UCSD-AML1 (cell line): ENCODE measurements around the gene LIMK1.

ENCODE experiments used
- DNase-seq: peaks from one replicate; lab custom pipeline; 2025; ENCODE audit not compliant: unreplicated experiment; lab: John Stamatoyannopoulos, UW

The LIMK1 gene

DNA sequence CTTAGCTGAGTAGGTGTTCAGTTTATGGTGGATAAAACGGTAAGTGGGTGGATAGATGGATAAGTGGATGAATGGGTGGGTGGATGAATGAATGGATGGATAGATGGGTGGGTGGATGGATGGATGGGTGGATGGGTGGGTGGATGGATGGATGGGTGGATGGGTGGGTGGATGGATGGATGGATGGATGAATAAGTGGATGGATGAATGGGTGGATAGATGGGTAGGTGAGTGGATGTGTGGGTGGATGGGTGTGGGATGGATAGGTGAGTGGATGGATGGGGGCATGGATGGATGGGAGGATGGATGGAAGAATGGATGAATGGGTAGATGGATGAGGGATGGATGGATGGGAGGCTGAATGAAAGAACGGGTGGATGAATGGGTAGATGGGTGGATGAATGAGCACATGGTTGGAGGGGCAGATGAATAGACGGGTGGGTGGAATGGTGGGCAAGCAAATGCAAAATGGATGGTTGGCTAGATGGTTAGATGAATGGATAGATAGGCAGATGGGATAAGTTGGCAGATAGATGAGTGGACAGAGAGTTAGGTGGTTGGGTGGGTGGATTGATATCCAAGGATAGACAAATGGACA lies 29.9 kb upstream of the LIMK1 start:
- no peak for DNase-seq

DNA sequence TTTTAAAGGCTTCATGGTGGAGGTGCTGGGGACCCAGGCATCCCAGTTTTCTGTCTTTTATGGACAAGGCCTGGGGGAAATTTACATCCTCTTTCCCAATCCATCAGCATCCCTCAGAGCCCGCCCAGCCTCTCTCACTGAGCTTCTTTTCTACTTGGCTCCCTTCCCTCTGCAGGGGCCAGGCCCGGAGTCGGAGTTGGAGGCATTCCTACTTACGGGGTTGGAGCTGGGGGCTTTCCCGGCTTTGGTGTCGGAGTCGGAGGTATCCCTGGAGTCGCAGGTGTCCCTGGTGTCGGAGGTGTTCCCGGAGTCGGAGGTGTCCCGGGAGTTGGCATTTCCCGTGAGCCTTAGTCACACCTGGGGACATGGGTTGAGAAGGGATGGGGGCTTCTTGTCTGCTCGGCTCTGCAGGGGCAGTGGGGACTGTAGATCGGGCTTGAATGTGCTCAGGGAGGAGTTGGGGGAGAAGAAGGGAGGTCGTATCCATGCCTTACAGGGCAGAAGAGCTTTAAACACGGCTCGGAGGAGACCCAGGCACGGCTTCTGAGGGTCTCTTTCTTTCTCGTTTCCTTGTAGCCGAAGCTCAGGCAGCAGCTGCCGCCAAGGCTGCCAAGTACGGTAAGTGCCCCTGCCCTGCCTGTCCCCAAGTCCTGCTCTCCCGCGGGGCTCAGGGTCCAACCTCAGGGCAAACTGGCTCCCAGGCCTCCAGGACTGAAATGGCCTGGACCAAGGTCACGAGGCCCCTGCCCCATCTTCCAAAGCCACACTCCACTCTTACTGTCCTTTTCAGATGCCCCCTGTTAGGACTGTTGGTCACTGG lies 27.3 kb upstream of the LIMK1 start:
- no peak for DNase-seq

DNA sequence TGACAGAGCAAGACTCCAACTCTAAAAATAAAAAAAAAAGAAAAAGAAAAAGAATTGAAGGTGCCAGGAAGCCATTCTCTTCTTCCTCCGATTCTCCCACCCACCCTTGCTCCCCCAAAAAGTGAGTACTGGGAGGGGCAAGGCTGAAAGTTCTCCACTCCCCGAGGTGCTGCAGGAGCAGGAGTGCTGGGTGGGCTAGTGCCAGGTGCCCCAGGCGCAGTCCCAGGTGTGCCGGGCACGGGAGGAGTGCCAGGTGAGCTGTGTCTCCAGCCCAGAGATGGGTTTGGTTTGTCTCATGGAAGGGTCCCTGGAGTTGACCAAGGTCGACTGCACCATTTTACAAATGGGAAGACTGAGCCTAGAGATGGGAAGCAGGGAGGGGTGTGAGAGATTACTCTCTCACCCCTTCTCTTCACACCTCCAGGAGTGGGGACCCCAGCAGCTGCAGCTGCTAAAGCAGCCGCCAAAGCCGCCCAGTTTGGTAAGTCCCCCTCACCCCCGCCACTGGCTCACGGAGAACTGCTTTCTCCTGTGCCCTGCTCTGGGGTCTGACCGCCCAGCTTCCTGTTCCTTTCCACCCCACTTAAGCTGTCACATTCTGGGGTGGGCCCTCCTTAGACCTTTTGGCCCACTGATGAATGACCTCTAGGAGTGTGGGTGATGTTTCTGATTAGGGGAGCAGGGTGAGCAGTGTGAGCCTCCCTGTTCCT lies 26.2 kb upstream of the LIMK1 start:
- DNase-seq = no peak

DNA sequence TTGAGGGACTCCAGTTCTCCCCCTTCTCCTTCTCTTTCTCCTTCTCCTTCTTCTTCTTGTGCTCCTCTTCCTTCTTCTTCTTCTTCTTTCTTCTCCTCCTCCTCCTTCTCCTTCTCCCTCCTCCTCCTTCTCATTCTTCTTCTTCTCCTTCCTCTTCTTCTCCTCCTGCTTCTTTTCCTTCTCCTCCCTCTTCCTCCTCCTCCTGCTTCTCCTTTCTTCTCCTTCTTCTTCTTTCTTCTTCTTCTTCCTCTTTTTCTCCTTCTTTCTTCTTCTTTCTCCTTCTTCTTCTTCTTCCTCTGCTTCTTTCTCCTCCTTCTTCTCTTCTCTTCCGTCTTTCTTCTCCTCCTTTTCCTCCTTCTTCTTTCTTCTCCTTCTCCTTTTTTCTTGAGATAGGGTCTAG lies 25.6 kb upstream of the LIMK1 start:
- no peak for DNase-seq

DNA sequence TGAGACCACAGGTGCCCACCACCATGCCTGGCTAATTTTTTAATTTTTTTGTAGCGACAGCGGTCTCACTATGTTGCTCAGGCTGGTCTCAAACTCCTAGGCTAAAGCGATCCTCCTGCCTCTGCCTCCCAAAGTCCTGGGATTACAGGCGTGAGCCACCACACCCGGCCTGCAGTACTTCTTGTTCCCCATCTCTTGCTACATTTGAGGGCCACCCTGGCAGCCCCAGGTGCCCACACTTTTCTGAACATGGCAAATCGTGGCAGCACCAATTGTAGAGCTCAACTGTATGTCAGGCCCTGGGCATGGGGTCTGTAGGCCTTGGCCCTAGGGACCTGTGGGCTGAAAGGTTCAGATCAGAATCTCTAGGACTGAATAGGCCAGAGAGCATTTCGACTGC lies 25.1 kb upstream of the LIMK1 start:
- DNase-seq = no peak

DNA sequence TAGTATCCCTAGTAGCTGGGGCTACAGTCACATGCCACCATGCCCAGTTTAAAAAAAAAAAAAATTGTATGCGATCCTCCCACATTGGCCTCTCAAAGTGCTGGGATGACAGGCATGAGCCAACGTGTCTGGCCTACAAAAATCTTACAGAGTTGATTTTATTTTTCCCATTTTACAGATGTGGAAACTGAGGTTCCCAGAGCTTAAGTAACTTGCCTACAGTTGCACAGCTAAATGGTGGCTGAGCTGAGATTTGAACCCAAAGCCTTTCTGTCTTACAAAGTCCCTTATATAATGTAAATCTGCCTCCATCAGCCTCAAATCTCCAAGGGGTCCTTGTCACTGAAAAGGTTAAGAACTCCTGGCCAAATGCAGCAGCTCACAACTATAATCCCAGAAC lies 24.6 kb upstream of the LIMK1 start:
- DNase-seq = no peak

DNA sequence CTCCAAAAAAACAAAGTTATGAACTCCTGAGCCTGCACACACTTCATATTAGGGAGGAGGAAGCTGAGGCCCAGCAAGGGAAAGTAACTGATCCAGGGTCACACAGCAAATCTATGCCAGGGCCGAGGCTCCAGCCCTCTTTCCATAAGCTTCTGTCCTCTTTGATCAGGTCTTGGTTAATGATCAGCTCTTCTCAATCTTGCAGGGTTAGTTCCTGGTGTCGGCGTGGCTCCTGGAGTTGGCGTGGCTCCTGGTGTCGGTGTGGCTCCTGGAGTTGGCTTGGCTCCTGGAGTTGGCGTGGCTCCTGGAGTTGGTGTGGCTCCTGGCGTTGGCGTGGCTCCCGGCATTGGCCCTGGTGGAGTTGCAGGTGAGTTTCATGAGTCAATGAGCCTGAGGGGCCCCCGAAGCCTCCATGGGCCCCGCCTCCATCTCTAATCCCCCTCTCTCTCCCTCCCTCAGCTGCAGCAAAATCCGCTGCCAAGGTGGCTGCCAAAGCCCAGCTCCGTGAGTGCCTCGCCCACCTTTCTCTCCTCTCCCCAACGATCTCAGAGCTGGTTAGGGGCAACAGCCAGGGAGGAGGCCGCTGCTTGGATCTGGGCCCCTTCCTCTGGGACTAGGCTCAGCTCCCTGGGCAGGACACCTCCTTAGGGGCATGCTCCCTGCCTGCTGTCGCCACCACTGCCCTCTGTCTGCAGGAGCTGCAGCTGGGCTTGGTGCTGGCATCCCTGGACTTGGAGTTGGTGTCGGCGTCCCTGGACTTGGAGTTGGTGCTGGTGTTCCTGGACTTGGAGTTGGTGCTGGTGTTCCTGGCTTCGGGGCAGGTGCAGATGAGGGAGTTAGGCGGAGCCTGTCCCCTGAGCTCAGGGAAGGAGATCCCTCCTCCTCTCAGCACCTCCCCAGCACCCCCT lies 23.7 kb upstream of the LIMK1 start:
- no peak for DNase-seq

DNA sequence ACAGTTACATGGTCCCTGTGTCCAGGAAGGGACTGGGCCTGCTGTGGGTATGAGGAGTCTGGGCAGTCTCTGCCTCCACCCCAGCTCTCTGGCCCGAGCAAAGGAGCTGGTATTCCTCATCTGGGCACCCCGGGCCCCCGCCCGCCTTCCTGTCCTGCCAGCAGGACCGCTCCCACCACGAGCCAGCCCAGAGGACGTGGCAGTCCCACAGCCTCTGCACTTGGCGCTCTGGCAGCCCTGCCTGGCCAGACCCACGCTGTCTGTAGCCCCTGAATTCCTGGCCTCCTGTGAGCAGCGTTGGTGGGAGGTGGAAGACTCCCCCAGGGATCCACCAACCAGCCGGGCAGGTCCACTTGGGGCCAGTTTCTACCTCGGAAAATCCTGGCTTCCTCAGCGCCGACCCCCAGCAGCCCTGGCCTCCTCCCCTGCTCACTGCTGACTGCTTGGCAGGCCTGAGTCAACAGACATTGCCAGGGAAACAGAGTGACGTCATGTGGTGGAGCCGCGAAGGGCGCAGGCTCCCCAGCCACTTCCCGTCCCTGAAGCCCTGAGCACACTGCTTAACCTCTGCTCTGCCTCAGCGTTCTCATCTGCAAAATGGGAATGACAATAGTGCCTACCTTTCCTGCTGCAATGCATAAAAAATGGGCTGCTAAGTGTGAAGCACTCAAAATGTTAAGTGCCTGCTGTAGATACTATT lies 21.6 kb upstream of the LIMK1 start:
- DNase-seq = peak; percentile 38

DNA sequence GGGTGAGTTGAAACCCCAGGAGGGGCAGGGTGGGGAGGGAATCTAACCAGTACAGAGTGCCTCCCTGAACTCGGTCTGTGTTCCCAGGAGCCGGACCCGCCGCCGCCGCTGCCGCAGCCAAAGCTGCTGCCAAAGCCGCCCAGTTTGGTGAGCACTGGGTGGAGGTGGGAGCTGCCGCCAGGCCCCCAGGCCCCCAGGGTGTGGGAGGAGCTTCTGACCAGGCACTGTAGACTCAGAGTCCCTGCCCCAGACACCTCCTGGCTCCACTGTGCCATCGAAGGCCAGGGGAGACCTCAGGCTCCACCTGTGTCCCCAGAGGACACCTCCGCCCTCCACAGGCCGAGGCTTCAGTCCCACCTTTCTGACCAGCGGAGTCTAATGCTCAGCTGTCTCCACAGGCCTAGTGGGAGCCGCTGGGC lies 20.4 kb upstream of the LIMK1 start:
- no peak for DNase-seq

DNA sequence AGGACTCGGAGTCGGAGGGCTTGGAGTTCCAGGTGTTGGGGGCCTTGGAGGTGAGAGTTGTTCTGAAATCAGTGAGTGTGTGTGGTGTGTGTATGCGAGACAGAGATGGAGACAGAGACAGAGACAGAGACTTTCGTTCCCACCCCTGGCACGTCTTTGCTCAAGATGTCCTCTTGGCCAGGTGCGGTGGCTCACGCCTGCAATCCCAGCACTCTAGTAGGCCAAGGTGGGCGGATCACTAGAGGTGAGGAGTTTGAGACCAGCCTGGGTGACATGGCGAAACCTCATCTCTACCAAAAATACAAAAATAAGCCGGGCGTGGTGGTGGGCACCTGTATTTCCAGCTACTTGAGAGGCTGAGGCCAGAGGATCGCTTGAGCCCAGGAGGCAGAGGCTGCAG lies 20.0 kb upstream of the LIMK1 start:
- no peak for DNase-seq

DNA sequence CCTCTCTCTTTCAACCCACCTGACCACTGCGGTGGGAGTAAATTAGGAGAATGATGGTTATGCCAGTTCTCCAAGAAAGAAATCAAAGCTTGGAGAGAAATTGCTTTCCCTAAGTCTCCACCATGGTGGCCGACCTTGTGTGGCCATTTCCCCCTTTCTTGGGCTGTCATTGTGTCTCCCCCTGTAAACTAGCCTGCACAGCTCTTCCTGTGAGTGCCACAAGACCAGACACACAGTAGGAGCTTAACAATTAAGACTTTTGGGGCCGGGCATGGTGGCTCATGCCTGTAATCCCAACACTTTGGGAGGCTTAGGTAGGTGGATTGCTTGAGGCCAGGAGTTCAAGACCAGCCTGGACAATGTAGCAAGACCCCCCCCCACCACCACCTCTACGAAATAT lies 18.9 kb upstream of the LIMK1 start:
- no peak for DNase-seq

DNA sequence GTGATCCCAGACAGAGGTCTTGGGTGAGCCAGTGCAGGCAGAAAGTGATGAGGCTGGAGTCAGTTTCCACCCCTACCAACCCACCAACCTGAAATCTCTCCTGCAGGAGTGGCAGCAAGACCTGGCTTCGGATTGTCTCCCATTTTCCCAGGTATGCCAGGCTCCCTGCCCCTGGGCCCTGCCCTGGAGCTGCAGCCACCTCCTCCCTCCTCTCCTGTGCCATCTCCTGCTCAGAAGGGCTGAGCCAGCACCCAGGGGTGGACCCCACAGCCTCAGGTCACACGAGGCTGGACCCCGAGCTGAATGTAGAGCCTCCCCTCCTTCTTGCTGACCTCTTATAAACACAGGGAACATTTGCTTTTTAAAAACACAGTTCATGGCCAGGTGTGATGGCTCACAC lies 17.0 kb upstream of the LIMK1 start:
- no peak for DNase-seq

DNA sequence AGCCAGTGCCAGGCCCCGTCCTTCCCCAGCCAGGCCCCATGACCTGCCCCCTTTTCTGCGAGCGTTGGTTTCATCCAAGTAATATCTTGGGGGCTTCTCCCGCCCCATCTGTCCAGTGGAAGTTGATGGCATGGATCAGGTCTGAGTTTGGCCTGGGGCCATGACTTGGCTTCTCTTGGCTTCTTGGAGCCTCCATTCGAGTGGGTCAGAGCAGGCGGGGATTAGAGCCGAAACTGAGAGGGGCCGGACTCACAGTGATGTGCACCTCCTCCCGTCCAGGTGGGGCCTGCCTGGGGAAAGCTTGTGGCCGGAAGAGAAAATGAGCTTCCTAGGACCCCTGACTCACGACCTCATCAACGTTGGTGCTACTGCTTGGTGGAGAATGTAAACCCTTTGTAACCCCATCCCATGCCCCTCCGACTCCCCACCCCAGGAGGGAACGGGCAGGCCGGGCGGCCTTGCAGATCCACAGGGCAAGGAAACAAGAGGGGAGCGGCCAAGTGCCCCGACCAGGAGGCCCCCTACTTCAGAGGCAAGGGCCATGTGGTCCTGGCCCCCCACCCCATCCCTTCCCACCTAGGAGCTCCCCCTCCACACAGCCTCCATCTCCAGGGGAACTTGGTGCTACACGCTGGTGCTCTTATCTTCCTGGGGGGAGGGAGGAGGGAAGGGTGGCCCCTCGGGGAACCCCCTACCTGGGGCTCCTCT lies 15.1 kb upstream of the LIMK1 start:
- DNase-seq = no peak

DNA sequence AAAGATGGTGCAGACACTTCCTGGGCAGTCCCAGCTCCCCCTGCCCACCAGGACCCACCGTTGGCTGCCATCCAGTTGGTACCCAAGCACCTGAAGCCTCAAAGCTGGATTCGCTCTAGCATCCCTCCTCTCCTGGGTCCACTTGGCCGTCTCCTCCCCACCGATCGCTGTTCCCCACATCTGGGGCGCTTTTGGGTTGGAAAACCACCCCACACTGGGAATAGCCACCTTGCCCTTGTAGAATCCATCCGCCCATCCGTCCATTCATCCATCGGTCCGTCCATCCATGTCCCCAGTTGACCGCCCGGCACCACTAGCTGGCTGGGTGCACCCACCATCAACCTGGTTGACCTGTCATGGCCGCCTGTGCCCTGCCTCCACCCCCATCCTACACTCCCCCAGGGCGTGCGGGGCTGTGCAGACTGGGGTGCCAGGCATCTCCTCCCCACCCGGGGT lies 14.5 kb upstream of the LIMK1 start:
- no peak for DNase-seq

DNA sequence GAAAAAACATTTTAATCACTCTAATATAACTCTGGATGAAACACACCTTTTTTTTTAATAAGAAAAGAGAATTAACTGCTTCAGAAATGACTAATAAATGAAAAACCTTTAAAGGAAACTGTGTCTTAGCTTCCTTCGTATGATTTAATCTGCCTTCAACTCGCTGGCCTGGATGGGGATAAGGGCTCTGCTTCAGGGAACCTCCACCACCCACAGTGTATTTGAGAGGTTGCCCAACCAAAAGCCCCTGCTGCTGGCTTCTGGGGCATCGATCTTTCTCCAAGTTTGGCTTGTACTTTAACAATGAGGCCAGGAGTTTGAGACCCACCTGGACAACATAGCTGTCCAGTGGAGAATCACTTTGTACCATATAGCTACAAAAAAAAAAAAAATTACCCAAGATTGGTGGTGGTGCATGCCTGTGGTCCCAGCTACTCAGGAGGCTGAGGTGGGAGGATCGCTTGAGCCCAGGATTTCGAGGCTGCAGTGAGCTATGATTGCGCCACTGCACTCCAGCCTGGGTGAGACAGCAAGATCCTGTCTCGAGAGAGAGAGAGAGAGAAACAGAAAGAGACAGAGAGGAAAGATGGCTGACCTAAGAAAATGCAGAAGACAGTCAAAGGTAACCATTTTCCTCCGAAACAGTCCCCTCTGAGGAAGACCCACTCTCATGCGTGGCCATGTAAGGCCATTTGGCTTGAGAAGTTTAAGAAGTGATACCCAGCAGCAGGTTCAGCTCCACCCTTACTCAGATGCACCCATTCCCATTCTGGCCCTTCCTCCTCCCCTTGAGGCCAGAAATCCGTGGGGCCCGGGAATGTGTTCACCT lies 13.6 kb upstream of the LIMK1 start:
- DNase-seq = no peak

DNA sequence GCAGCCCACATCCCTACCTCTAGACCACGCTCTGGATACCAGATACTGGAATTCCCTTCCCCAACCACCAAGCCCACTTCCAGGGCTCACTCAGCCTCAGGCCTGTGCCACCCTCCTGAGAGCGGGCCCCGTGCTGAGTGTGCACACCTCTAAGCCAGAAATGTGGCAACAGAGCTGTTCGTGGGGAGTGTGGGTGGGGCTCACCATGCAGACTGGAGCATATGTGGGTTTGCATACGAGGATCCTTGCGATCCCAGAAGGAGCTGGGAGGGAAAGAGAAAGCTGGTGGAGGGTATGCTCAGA lies 13.0 kb upstream of the LIMK1 start:
- DNase-seq = no peak

DNA sequence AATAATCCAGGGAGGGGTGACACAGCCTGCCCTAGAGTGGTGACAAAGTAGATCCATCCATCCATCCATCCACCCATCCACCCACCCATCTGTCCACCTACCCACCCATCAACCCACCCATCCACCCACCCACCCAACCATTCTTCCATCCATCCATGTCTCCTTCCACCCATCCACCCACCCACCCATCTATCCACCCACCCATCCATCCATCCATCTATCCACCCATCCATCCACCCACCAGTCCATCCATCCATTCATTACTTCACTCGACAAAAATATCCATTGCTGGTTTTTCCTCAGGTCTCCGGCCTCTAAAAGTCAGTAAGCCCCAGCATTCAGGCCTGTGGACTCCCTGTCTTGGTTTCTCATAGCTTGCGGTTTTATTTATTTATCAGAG lies 12.5 kb upstream of the LIMK1 start:
- no peak for DNase-seq

DNA sequence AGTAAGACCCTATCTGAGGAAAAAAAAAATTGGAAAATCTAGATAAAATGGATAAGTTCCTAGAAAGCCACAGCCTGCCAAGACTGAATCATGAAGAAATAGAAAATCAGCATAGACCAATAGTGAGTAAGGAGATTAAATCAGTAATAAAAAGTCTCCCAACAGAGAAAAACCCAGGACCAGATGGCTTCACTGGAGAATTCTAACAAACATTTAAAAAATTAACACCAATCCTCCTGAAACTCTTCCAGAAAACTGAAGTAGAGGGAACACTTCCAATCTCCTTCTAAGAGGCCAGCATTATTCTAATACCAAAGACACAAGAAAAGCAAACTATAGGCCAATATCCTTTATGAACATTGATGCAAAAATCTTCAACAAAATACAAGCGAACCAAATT lies 8.8 kb upstream of the LIMK1 start:
- no peak for DNase-seq

DNA sequence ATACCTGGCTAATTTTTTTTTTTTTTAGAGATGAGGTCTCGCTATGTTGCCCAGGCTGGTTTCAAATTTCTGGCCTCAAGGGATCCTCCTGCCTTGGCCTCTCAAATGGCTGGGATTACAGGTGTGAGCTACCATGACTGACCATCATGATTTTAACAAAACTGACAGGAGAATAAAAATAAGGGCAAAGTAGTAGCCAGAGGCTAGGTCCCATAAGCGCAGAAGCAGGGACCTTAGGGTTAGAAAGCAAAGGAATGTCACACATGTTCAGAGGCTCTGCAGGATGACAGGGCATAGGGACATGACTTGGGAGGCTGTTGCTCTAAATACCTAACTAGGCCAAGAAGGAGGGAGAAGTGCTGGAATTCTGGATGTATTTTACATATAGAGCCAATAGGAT lies 5.1 kb upstream of the LIMK1 start:
- no peak for DNase-seq
